Epidermal melanocyte (primary cell): ENCODE results near the gene BTN2A1.
A peak's percentile ranks its signal among the peaks of the same experiment; 100 is the strongest.
"Not testable (repeated sequence)": the region's sequence is repeated elsewhere in the genome, so short reads cannot be mapped to it uniquely, and the experiment has no call there.

Source experiments
- DNase-seq: peaks from one replicate; pipeline ENCODE4 v3.0.0; 2011; ENCODE audit warnings: low spot score; ENCODE audit not compliant: insufficient read length

The BTN2A1 gene

DNA sequence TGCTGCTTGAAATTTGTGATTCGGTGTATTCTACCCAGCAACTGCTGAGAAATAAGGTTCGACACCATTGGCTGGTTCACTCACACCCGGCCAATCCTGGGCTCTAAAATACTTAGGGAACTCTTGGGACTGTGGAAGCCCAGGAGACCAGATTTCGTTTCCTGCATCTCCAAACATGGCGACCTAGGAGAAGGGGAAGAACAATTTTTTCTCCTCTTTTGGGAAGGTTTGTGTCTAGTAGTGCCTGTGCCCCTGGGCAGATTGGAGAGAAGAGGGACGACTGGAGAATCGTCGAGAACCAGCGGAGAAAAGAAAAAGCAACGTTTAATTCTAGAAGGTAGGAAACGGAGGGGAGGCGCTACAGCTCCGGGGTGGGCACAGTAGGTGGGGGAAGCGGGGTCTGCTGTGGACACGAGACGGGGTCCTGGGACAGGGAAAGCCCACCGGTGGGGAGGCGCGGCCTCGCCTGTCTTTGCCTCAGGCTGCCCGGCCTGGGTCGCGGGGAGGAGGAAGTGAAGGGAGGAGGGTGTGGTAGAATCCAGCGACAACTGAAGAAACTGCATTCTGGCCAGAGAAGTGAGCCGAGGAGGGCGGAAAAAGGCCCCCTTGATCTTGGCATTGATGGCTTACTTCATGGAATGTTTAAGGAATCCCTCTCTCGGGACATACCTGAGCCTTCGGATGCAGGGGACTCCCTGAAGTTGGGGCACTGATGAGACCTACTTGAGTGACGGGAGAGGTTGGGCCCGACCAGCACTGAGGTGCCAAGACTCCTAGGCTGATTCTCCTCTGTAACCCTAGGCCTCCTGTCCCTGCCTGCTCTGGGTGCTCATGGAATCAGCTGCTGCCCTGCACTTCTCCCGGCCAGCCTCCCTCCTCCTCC is at the start of gene BTN2A1:
Gene BTN2A1 (plus strand): TSS at position 150 of the 883 bp plus-strand sequence. CDS start 682 bp downstream, at position 832.
- peak; percentile 91 for DNase-seq

DNA sequence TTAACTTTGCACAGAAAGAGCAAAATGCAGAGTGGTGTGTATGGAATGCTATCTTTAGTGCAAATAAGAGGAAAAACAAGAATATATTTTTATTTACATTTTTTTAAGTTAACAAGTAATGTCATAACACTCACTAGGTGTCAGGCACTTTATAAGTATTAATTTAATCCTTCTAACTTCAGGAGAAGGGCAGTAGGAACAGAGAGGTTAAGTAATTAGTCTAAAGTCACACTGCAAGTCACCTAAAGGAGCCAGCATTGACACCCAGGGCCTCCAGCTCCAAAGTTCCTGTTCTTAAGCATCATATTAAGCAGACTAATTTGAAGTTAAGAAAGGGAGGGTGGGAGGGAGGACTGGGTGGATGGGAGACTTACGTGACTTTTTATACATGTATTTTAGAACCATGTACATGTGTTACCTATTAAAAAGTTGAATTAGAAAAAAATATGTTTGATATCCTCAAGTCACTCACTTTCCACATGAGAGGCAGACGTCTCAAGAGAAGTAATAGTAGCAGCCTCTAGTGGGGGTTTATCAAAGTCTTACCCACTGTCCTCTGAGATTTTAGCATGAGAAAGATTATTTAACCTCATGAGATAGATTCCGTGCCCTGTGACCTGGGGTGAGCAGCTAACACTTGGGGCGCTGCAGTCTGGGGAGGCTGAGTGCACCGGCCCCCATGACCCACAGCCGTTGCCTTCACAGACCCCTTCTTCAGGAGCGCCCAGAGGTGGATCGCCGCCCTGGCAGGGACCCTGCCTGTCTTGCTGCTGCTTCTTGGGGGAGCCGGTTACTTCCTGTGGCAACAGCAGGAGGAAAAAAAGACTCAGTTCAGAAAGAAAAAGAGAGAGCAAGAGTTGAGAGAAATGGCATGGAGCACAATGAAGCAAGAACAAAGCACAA is 48.7 kb upstream of the BTN2A1 start:
- no peak for DNase-seq

DNA sequence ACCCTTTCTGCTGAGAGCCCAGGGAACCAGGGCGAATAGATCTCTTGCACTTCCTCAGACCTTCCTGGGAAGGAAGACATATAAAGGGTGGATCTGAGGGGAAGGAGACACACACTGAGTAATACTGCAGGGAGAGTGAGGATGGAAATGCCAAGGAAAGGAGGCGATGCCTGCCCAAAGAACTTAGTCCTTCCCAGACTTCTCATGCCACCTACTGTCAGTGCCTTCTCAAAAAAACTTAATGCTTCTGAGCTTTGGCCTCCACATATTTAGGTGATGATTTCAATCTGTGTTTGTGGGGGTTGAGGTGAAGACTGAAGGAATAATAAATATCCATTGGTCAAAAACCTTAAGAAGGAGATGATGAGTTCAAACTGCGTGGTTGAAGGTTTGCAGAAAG is 46.0 kb upstream of the BTN2A1 start:
- no peak for DNase-seq

DNA sequence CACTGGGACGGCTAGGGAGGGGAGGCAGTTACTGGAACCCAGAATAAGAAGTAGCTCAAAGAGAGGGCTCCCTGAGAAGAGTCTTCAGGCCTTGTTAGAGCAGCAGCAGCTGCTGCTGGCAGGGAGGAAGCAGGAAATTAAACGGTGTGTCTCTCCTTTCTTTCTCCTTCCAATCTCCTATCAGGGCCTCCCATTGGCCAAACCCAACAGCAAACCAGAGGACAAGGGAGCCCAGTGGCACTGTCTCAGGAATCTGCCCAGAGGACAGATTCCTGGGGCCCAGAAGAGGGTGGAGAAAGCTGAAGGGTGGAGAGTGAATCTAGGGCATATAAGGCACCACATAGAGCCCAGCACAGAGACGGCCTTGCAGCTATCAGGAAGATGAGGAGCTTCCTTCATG is 45.5 kb upstream of the BTN2A1 start:
- no peak for DNase-seq

DNA sequence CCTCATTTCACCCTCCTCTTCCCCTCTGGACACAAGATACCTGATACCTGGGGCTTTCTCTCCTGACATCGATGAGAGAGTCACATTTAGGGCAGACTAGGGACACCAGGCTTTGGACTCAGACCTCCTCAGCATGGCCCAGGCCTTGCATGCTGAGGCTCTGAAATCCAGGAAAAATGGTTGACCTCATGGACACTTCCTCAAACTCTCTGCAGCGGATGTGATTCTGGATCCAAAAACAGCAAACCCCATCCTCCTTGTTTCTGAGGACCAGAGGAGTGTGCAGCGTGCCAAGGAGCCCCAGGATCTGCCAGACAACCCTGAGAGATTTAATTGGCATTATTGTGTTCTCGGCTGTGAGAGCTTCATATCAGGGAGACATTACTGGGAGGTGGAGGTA is 44.8 kb upstream of the BTN2A1 start:
- DNase-seq: no peak

DNA sequence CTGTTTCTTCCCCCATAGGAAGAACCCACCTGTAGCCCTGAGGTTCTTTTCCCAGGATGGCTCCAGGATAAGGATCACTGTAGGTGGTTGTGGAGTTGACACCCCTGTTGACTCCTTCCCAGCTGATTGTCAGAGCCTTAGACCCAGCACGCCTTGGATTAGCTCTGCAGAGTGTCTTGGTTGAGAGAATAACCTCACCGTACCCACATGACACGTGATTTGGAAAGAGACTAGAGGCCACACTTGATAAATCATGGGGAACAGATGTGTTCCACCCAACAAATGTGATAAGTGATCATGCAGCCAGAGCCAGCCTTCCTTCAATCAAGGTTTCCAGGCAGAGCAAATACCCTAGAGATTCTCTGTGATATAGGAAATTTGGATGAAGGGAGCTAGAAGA is 43.5 kb upstream of the BTN2A1 start:
- no peak for DNase-seq

DNA sequence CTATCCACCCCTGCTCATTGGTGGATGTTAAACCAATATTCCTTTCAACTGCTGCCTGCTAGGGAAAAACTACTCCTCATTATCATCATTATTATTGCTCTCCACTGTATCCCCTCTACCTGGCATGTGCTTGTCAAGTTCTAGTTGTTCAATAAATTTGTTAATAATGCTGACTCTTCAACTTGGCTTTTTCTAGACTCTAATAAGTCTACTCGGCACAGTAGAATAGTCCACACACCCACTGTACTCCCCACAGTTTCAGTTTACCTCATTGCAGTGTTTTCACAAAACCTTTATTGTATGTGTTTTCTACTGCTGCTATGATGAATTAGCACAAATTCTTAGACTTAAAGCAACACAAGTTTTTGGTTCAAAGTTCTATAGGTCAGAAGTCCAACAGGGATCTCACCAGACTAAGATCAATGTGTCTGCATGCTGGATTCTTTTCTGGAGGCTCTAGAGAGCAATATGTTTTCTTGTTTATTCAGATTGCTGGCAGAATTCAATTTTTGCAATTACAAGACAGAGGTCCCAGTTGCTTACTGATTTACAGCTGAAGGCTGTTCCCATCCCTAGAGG is 42.6 kb upstream of the BTN2A1 start:
- no peak for DNase-seq

DNA sequence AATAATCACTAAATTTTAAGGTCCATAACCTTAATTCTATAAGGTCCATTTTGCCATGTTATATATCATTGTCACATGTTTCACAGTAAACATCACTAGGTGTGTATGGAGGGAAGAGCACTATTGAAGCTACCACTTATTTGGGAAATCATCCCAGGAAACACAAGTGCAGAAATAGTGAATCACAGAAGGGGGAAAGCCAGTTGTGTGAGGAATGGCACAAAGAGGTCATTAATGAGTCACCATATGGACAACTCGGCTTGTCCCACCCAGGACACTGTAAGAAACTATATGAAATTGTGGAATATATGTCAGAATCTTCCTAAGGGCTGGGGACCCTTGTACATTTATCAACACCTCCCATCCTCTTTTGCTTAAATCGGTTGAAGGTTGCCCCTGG is 42.0 kb upstream of the BTN2A1 start:
- no peak for DNase-seq

DNA sequence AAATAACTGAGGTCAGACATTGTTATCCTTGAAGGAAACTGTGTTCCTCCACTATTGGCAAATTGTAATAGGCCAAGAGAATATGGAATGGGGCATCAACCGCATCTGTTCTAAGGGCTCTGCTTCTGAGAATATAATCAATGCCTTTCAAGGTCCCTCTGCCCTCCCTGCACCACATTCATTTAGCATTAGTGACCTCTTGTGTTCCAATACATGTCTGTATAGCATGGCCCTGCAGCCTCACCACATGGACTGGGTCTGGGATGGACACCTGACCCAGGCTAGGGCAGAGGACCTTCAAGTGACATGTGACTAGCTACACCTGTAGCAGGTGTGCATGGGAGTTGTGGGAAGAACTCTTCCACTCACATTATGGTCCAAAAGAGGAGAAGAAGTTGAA is 41.5 kb upstream of the BTN2A1 start:
- no peak for DNase-seq

DNA sequence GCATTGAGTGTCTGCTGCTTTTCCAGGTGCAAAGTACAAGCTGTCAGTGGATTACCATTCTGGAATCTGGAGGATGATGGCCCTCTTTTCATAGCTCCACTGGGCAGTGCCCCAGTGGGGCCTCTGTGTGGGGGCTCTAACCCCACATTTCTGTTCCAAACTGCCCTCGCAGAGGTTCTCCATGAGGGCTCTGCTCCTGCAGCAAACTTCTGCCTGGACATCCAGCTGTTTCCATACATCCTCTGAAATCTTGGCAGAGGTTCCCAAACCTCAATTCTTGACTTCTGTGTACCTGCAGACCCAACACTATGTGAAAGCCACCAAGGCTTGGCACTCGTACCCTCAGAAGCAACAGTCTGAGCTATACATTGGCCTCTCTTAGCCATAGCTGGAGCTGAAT is 39.7 kb upstream of the BTN2A1 start:
- DNase-seq: not testable (repeated sequence)

DNA sequence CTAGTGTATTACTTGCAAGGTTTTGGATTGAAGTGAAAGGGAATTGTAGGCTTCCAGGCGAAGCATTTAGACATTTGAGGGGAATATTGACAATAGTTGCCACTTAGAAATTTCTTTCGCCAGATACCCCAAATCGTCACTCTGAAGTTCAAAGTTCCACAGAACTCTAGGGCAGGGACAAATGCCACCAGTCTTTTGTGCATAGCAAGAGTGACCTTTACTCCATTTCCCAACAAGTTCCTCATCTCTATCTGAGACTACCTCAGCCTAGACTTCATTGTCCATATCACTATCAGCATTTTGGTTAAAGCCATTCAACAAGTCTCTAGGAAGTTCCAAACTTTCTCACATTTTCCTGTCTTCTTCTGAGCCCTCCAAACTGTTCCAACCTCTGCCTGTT is 39.0 kb upstream of the BTN2A1 start:
- DNase-seq: not testable (repeated sequence)

DNA sequence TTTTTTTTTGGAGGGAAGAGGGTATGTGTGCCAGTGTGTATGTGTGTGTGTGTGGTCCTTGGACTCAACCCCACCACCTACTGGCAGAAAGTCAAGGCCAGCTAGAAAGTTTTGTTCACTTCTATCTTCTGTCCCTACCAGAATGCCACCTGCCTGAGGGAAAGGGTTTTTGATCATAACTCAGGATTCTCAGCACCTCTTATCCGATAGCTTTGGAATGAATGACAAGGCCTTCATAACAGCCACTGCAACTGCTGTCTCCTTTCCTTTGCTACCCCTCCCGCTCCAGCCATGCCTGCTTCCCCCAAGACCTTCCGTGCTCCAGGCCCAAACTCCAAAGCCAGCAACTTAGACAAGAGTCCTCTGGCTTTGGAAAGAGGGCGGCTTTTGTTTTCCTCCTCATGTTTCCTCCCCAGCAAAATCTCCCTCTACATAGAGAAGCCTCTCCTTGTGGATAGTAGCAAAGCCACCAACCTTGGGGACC is 37.0 kb upstream of the BTN2A1 start:
- DNase-seq: no peak

DNA sequence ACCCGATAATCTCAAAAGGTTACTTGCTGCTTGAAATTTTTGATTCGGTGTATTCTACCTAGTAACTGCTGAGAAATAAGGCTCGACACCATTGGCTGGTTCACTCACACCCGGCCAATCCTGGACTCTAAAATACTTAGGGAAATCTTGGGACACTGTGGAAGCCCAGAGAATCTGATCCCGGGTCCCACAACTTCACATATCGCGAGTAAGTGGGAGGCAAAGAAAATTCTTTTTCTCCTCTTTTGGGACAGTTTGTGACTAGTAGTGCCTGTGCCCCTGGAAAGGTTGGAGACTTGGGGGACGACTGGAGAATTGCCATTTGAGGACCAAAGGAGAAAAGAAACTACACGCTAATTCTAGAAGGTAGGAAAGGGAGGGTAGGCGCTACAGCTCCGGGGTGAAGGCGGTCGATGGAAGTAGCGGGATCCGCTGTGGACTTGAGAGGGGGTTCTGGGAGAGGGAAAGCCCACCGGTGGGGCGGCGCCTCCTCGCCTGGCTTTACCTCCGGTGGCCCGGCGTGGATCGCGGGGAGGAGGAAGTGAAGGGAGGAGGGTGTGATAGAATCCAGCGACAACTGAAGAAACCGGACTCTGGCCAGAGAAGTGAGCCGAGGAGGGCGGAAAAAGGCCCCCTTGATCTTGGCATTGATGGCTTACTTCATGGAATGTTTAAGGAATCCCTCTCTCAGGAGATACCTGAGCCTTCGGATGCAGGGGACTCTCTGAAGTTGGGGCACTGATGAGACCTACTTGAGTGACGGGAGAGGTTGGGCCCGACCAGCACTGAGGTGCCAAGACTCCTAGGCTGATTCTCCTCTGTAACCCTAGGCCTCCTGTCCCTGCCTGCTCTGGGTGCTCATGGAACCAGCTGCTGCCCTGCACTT is 36.3 kb upstream of the BTN2A1 start:
- peak; percentile 85 for DNase-seq

DNA sequence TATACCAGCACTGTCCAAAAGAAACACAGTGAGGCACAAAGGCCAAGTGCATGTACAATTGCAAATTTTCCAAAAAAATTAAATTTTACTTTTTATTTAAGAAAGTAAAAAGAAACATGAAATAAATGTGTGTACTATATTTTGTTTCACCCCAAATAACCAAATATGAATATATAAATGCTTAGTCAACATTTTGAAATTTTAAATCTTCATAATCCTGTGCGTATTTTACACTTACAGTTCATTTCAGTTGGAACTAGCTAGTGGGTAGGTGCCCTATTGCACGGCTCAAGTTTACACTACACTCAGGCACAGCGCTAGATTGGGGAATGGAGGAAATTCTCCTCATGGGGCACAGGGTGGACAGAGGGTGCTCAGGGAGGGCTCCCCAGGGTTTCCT is 35.4 kb upstream of the BTN2A1 start:
- no peak for DNase-seq

DNA sequence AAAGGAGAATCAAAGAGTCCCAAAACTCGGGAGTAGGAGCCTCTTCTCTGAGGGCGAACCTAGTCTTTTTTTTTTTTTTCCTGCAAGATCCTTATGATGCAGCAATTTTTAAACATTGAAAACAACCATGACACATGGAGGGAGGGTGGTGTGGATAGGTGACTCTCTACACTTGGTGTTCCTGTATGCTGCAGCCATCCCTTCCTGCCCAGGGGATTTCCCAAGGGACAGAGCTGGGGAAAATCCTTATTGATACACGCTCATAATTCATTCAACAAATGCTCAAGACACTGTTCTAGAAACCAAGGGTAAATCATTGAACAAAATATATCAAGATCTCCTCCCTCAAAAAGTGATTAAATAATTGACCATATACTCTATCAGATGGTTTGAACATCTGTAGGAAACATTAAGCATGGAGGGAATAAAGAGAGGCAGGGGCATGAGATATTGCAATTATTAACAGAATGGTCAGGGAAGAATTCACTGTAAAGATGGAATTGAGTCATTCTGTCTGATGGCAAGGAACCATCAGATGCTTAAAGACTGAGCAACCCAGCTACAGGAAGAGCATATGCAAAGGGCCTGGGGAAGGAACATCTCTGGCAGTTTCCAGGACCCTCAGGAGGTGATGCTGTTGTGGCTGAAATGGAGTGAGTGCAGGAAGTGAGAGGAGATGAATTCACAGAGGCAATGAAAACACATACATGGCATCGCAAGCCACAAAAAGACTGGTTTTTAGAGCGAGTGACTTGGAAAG is 30.9 kb upstream of the BTN2A1 start:
- DNase-seq: no peak

DNA sequence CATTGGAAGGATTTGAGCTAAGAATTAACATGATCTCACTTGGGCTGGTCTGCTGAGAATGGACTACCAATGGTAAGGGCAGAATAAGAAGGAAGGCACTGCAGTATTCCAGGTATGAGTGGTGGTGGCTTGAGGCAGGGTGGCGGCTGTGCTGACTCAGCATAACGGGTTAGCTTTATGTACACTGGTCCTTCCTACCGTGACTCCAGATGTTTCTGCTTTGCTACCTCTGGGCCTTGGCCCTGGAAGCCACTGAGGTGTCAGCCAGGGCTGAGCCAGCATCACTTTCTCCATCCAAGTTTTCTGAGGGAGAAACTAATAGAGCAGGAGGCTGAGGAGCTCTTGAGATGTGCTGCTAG is 30.3 kb upstream of the BTN2A1 start:
- DNase-seq: no peak

DNA sequence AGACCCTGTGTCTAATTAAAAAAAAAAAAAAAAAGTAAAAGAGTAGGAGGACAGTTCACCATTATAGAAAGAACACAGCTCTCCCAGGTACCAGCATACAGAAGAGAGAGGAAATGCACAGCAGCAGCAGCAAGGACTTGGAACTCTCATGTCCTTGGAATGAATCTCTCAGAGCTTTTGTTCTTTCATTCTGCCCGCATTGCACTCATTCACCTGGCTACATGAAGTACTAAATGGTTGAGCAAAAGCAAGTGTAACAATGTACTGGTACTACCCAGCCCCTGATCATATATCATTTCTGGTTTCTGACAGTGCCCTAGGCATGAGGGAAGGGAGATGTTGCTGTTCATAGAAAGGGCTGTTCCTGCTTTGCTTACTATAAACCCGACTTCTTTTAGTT is 29.5 kb upstream of the BTN2A1 start:
- no peak for DNase-seq

DNA sequence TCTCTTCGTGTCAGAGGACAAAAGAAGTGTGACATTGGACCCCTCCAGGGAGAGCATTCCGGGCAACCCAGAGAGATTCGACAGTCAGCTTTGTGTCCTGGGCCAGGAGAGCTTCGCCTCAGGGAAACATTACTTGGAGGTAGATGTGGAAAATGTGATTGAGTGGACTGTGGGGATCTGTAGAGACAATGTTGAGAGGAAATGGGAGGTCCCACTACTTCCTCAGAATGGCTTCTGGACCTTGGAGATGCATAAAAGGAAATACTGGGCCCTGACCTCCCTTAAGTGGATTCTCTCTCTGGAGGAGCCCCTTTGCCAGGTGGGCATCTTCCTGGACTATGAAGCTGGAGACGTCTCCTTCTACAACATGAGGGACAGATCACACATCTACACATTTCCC is 27.0 kb upstream of the BTN2A1 start:
- no peak for DNase-seq

DNA sequence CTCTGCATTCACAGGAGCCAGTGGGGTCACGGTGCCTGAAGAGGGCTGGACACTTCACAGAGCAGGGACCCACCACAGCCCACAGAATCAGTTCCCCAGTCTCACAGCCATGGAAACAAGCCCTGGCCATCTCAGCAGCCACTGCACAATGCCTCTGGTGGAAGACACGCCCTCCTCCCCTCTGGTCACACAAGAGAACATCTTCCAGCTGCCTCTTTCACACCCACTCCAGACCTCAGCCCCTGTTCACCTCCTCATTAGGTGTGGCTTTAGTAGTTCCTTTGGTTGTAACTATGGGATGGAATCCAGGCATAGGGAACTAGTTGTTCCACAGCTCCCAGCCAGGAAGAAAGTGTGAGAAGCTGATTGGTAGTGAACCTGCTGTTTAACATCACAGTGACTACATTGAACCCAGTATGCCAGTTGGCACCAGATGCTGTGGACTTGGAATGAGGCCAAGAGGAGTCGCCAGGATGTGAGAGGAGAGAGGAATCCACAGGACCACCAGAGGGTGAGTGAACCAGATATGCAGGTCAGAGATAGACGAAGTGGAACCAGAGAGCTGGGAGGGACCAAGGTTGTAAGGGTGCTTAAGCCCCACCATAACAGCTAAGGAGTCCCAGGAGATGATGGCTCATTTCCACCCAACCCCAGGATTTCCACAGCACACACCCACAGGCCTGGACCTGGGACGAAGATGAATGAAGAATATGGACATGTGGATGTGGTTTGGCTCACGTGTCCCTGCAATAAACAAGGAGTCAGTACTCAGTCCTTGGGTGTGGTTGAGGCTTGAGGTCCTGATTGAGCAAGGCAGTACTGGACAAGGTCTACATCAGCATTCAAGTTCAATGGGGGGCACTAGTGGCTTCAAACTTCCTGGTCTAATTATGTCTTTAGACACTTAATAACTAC is 26.2 kb upstream of the BTN2A1 start:
- DNase-seq: no peak
